Activated CD8-positive, alpha-beta T cell treated with anti-CD3 and anti-CD28 coated beads for 36 hours (primary cell): ENCODE data around the gene SH3GL2. TPM values are rescaled to one million over a fixed set of nuclear protein-coding genes. Genes with fewer than 3 reads are reported as not detected.

Experiments used
- ATAC-seq: fragments of 200-7000 bp; cut with Tn5 transposase; one replicate; pipeline ENCODE4 v1.10.0; 2021; ENCODE audit warnings: mild to moderate bottlenecking, moderate library complexity
- CTCF ChIA-PET: fragments of 350-600 bp; sonication (Branson Sonifier 250); formaldehyde crosslinking; loops from one replicate; lab custom pipeline; 2021; ENCODE audit warnings: antibody characterized with exemption; lab: Charles Lee
- POLR2A ChIA-PET: fragments of 350-600 bp; sonication (Branson Sonifier 250); formaldehyde crosslinking; loops from one replicate; lab custom pipeline; 2021; ENCODE audit warnings: antibody characterized with exemption; lab: Charles Lee
- DNase-seq: peaks from one replicate; pipeline ENCODE4 v3.0.0-alpha.2; 2020
- H3K27ac Mint-ChIP-seq: one replicate; pipeline ENCODE4 v1.8.0; 2021; ENCODE audit warnings: mild to moderate bottlenecking, mixed read lengths
- H3K27me3 Mint-ChIP-seq: one replicate; pipeline ENCODE4 v1.8.0; 2021; ENCODE audit warnings: mixed read lengths
- H3K36me3 Mint-ChIP-seq: one replicate; pipeline ENCODE4 v1.8.0; 2021; ENCODE audit warnings: low read depth, mixed read lengths
- H3K4me1 Mint-ChIP-seq: one replicate; pipeline ENCODE4 v1.8.0; 2021; ENCODE audit warnings: low read depth, mixed read lengths
- H3K4me3 Mint-ChIP-seq: one replicate; pipeline ENCODE4 v1.8.0; 2021; ENCODE audit warnings: mild to moderate bottlenecking, moderate library complexity, mixed read lengths
- H3K9me3 Mint-ChIP-seq: one replicate; pipeline ENCODE4 v1.8.0; 2021; ENCODE audit warnings: mixed read lengths
- intact Hi-C: fragments of 100-400 bp; cut with micrococcal nuclease; formaldehyde crosslinking; loops from one replicate; pipeline ENCODE4 v1.10.0; 2022
- total RNA-seq, 2 experiments: library from RNA; stranded (reverse); gene quantifications; one replicate each; pipeline ENCODE4 v1.2.3, GENCODE V29; 2021
- TF ChIP-seq, protein P1 (sequence below): fragments of 200-600 bp; IDR thresholded peaks from one replicate; pipeline ENCODE4 v1.8.0; 2022; ENCODE audit warnings: antibody characterized with exemption, mild to moderate bottlenecking

Gene SH3GL2
- total RNA-seq, 2 experiments from 2014 or later = not detected

DNA sequence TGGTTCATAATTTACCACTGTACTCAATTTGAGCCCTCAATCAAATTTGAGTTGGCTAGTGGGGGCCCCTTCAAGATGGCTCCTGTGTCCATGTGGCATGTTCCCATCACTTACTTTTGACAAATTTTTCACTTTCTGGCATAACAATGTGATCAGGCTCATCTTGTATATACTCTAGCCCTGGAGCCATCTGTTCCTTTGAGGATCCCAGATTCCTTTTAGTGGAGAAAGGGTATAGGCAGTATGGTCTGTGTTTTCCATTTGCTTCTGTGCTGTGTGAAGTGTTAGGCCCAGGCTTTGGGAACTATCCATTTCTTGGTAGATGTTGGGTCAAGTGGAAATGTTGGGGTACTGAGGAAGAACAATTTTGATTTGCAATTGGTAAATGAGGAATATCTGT is 45.7 kb downstream of the SH3GL2 start:
- no peaks in the 10 kb centered on the region for H3K36me3 Mint-ChIP-seq
- intact Hi-C loops = no loop called here
- no peaks in the 10 kb centered on the region for H3K4me1 Mint-ChIP-seq
- CTCF ChIA-PET = interaction anchor here (1.2 kb wide), 1 partner anchor 8 kb away, joined by 3 read pairs; no protein-coding TSS in a partner anchor
- H3K4me3 Mint-ChIP-seq = no peak overlapping the region
- TF ChIP-seq, protein P1, sequence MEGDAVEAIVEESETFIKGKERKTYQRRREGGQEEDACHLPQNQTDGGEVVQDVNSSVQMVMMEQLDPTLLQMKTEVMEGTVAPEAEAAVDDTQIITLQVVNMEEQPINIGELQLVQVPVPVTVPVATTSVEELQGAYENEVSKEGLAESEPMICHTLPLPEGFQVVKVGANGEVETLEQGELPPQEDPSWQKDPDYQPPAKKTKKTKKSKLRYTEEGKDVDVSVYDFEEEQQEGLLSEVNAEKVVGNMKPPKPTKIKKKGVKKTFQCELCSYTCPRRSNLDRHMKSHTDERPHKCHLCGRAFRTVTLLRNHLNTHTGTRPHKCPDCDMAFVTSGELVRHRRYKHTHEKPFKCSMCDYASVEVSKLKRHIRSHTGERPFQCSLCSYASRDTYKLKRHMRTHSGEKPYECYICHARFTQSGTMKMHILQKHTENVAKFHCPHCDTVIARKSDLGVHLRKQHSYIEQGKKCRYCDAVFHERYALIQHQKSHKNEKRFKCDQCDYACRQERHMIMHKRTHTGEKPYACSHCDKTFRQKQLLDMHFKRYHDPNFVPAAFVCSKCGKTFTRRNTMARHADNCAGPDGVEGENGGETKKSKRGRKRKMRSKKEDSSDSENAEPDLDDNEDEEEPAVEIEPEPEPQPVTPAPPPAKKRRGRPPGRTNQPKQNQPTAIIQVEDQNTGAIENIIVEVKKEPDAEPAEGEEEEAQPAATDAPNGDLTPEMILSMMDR = no peak
- POLR2A ChIA-PET = no interaction called here
- no peaks in the 10 kb centered on the region for H3K27me3 Mint-ChIP-seq
- ATAC-seq (no peak), DNase-seq (no peak)
- H3K27ac Mint-ChIP-seq = no peak overlapping the region
- H3K9me3 Mint-ChIP-seq = no peaks in the 10 kb centered on the region

DNA sequence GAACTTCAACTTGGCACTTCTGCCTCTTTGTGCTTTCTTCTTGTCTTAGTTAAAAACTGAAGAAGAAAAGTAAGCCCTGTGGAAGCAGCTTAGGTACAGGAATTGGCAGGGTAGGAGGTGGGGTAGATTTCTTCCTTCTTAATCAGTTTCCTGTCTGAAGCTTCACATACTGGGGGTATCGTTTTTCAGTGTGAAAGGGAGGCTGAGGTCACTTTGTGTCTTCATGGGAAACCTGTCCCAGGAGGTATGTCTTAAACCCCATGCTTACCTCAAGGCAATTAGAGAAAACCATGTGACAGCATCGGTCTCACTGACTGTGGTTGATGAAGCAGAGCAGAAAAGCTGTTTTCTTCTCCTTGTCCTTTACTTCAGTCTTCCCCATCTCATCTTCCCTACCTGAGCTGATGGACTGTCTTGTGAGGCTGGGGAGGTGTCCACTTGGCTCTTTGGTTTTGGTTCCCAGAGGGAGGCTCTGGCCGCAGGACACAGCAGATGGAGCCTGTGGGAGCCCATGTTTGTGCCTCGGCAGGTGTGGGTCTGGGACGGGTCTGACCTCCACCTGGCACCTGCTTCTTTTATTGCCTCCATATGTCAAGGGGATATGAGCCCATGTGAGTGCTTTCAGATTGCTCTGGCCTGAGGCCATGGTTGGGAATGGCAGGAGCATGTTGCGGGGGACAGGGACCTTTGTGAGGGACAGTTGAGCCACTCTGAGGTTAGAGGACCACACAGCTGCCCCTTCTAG is 47.0 kb downstream of the SH3GL2 start:
- Mint-ChIP-seq H3K27me3 (no peaks in the 10 kb centered on the region), H3K4me1 (no peaks in the 10 kb centered on the region), H3K36me3 (no peaks in the 10 kb centered on the region), H3K4me3 (no peak overlapping the region), H3K27ac (no peak overlapping the region), H3K9me3 (no peaks in the 10 kb centered on the region)
- ATAC-seq = no peak
- TF ChIP-seq, protein P1 = no peak
- DNase-seq = no peak
- intact Hi-C loops = no loop called here
- POLR2A ChIA-PET = no interaction called here
- CTCF ChIA-PET = interaction anchor here (1.2 kb wide), 1 partner anchor 10 kb away, joined by 3 read pairs; no protein-coding TSS in a partner anchor

DNA sequence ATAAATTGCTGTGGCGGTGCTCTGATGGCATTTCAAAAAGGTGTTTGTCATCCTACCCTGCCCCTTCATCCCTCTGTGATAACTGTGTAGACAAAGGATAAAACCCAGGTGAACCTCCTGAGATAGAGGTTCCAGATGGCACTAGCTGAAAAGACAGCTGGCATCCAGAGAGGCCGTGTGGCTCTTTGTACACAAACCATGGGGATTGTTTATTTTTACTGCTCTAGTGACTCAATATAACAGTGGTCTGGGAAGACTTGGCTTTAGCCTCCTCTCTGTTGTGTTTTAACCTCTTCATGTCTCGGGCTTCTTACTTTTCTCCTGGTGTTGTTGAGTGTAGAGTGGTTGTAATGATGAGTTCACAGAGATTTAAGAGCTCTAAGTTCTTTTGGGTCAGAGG is 48.8 kb downstream of the SH3GL2 start:
- H3K27me3 Mint-ChIP-seq = no peaks in the 10 kb centered on the region
- TF ChIP-seq, protein P1 = no peak
- ATAC-seq (no peak), DNase-seq (no peak)
- no peaks in the 10 kb centered on the region for H3K9me3 Mint-ChIP-seq
- intact Hi-C loops = no loop called here
- POLR2A ChIA-PET = no interaction called here
- H3K36me3 Mint-ChIP-seq = no peaks in the 10 kb centered on the region
- no peaks in the 10 kb centered on the region for H3K4me1 Mint-ChIP-seq
- CTCF ChIA-PET = no interaction called here
- H3K27ac Mint-ChIP-seq = no peak overlapping the region
- no peak overlapping the region for H3K4me3 Mint-ChIP-seq

DNA sequence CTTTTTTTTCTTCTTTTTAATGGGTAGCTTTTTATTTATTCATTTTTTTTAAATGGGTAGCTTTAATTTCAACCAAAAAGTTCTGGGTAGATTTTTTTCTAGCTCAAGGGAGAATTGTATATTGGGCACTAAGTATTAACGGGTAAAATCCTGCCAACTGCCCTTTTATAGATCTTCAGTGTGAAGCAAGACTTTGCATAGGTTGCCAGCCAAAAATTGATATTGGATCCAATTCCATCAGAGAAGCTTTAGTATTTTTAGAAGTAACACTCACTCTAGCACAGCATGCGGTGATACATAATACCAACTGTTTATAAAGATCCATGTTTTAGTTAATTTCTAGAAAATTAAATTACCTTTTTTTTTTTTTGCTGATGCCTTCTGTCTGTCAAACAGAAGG is 49.8 kb downstream of the SH3GL2 start:
- TF ChIP-seq, protein P1 = no peak
- CTCF ChIA-PET = no interaction called here
- Mint-ChIP-seq H3K27ac (no peak overlapping the region), H3K27me3 (no peaks in the 10 kb centered on the region), H3K4me3 (no peak overlapping the region), H3K4me1 (no peaks in the 10 kb centered on the region), H3K9me3 (no peaks in the 10 kb centered on the region), H3K36me3 (no peaks in the 10 kb centered on the region)
- DNase-seq = no peak
- intact Hi-C loops = no loop called here
- no peak for ATAC-seq
- POLR2A ChIA-PET = no interaction called here

DNA sequence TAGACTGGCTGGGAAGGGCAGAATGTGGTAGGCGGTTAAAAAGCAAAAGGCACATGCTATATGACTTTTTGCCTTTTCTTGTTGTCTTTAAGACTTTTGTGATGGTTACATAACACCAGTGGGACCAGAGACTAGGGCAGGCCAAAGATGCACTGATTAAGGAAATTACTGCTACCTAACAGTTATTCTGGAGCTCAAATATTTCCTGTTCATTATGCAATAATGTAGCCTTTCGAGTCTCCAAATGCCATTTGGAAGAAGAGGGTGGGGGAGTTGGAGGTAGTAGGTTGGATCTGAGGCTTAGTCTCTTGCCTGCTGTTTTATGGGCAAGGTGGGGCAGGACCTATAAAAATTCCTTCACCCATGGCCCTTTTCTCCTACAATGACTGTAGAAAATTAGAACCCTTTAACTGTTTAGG is 51.7 kb downstream of the SH3GL2 start:
- H3K36me3 Mint-ChIP-seq = no peaks in the 10 kb centered on the region
- DNase-seq (no peak), ATAC-seq (no peak)
- TF ChIP-seq, protein P1 = no peak
- H3K27ac Mint-ChIP-seq = no peak overlapping the region
- intact Hi-C loops = no loop called here
- no peak overlapping the region for H3K4me3 Mint-ChIP-seq
- no peaks in the 10 kb centered on the region for H3K4me1 Mint-ChIP-seq
- ChIA-PET CTCF (no interaction called here), POLR2A (no interaction called here)
- H3K9me3 Mint-ChIP-seq = no peaks in the 10 kb centered on the region
- no peaks in the 10 kb centered on the region for H3K27me3 Mint-ChIP-seq
